ENCODE measurements around the gene ANP32E.

Gene ANP32E

GRCh38 chr1:150180474-150180873, 55.4 kb downstream of the ANP32E start:
- H3K4me3 ChIP-seq (replicated peaks; ENCODE audit: low read depth, low read length), result no peak overlapping the region
- no peak for TF ChIP-seq CTCF (IDR thresholded peaks at IDR 0.05; ENCODE audit: low read length, missing control alignments)
- DNase-seq (ENCODE audit: low read depth), result no peak

GRCh38 chr1:150179867-150180266, 56.0 kb downstream of the ANP32E start:
- no peak overlapping the region for H3K4me3 ChIP-seq (replicated peaks; ENCODE audit: low read depth, low read length)
- no peak for DNase-seq (ENCODE audit: low read depth)
- TF ChIP-seq CTCF (IDR thresholded peaks at IDR 0.05; ENCODE audit: low read length, missing control alignments), result no peak

- no peak for TF ChIP-seq CTCF (IDR thresholded peaks at IDR 0.05; ENCODE audit: low read length, missing control alignments)
- H3K4me3 ChIP-seq (replicated peaks; ENCODE audit: low read depth, low read length), result no peak overlapping the region
- DNase-seq (ENCODE audit: low read depth), result no peak
Measured at GRCh38 chr1:150178548-150178947, 57.4 kb downstream of the ANP32E start.

GRCh38 chr1:150176593-150176992, 59.3 kb downstream of the ANP32E start:
- DNase-seq (ENCODE audit: low read depth), result no peak
- H3K4me3 ChIP-seq (replicated peaks; ENCODE audit: low read depth, low read length), result no peak overlapping the region
- TF ChIP-seq CTCF (IDR thresholded peaks at IDR 0.05; ENCODE audit: low read length, missing control alignments), result no peak

- no peak overlapping the region for H3K4me3 ChIP-seq (replicated peaks; ENCODE audit: low read depth, low read length)
- no peak for DNase-seq (ENCODE audit: low read depth)
- no peak for TF ChIP-seq CTCF (IDR thresholded peaks at IDR 0.05; ENCODE audit: low read length, missing control alignments)
Measured at GRCh38 chr1:150173141-150173585, 62.7 kb downstream of the ANP32E start.

GRCh38 chr1:150171801-150172200, 64.1 kb downstream of the ANP32E start:
- no peak overlapping the region for H3K4me3 ChIP-seq (replicated peaks; ENCODE audit: low read depth, low read length)
- no peak for DNase-seq (ENCODE audit: low read depth)
- TF ChIP-seq CTCF (IDR thresholded peaks at IDR 0.05; ENCODE audit: low read length, missing control alignments), result no peak

GRCh38 chr1:150168960-150169601, 66.8 kb downstream of the ANP32E start:
- peak; percentile 75 for DNase-seq (ENCODE audit: low read depth)
- no peak overlapping the region for H3K4me3 ChIP-seq (replicated peaks; ENCODE audit: low read depth, low read length)
- peak; percentile 85 for TF ChIP-seq CTCF (IDR thresholded peaks at IDR 0.05; ENCODE audit: low read length, missing control alignments)
